ENCODE results near the gene REXO1. TPM values are rescaled to one million over a fixed set of nuclear protein-coding genes. Genes with fewer than 3 reads are reported as not detected.

REXO1 gene
- total and polyA plus RNA-seq, 2 of the 8 experiments (the other 6 are each of a cell fraction or from before 2014, with no cell fraction given): 42.4 to 44.3 TPM

- TF ChIP-seq USF2 (IDR thresholded peaks at IDR 0.05; ENCODE audit: low read length) (no peak), POLR2AphosphoS5 (IDR thresholded peaks at IDR 0.05; ENCODE audit: low read depth, low read length) (no peak), SIN3A (conservative IDR thresholded peaks at IDR 0.05 in 1 of 2, IDR thresholded peaks at IDR 0.05 in 1 of 2; ENCODE audit: low read depth in 1 of 2, low read length in 2 of 2) (no peak), EGR1 (IDR thresholded peaks at IDR 0.05; ENCODE audit: borderline replicate concordance, low read depth, low read length) (no peak)
Measured at GRCh38 chr19:1816530-1817298, 31.6 kb downstream of the REXO1 start (continued).

Data from H1 (cell line).